ENCODE measurements around the gene GMDS.

GRCh38 chr6:2188397-2188796, 57.0 kb downstream of the GMDS start:
- TF ChIP-seq CTCF (optimal IDR thresholded peaks at IDR 0.05 in 1 of 3, IDR thresholded peaks at IDR 0.05 in 1 of 3, conservative IDR thresholded peaks at IDR 0.05 in 1 of 3; ENCODE audit: extremely low read depth in 1 of 3, insufficient read depth in 2 of 3, low read length in 3 of 3) (no peak), EZH2 (IDR thresholded peaks at IDR 0.05; ENCODE audit: low read length) (no peak)

Measured in keratinocyte (primary cell).